ENCODE results near the gene FBXO11. TPM values are rescaled to one million over a fixed set of nuclear protein-coding genes. Genes with fewer than 3 reads are reported as not detected.
A peak's percentile ranks its signal among the peaks of the same experiment; 100 is the strongest.

Gene FBXO11
- total RNA-seq, 2 donors from 2014 or later, result 71.9 to 84.5 TPM

DNA sequence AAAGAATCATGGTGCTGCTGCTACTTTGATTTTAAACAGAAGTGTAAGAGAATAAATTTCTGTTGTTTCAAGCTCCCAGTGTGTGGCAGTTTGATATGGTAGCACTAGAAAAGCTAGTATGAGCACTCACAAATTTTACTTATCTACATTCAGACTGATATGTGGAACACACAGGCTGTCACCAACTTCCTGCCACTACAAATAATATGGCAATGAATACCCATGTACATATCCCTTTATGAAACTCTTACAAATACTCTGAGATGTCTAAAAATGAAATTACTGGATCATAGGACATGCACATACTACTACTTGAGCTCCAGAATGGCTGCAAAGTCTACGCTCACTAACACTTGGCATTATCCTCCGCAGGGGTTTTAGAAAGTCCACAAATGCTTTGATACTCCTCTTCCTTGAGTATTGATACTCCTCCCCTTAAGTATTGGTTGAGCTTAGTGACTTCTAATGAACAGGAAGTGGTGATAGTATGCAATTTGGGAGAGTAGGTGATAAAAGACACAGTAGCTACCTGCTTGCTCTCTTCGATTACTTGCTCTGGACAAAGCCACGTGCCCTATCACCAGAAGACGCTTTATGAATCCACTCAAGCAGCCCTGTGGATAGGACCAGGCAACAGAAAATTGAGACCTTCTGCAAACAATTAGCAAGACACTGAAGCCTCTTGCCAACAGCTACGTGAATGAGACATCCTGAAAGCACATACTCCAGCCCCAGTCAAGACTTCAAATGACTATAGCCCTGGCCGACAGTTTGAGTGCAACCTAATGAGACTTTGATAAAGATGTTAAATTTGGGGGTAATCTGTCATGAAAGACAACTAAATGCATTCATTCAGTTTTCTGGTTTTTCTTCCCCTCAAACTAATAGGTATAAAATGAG, 35.4 kb downstream of the FBXO11 start:
- H3K27me3 Mint-ChIP-seq (ENCODE audit: insufficient read depth), result no peaks in the 10 kb centered on the region
- Histone ChIP-seq H3K27ac (ENCODE audit: low read depth, low read length) (no peak overlapping the region), H3K4me3 (ENCODE audit: low read length) (no peak overlapping the region), H3K9ac (ENCODE audit: extremely low read depth, low read length, poor library complexity, severe bottlenecking) (no peak overlapping the region), H3K9me3 (ENCODE audit: control insufficient read depth, low read length) (no peaks in the 10 kb centered on the region), H3K27me3 (ENCODE audit: control insufficient read depth, insufficient read depth, low read length, poor library complexity, severe bottlenecking) (no peaks in the 10 kb centered on the region), H3K36me3 (ENCODE audit: control insufficient read depth, insufficient read depth, low read length) (peaks cover 35% of the 10 kb centered on the region), H3K4me1 (ENCODE audit: control insufficient read depth, insufficient read depth, low read length) (peaks cover 4% of the 10 kb centered on the region)
- H3K27ac Mint-ChIP-seq, result peak overlapping the region; percentile 10
- H3K9me3 Mint-ChIP-seq, result no peaks in the 10 kb centered on the region
- H3K36me3 Mint-ChIP-seq (ENCODE audit: low read depth), result peaks cover 6% of the 10 kb centered on the region
- no peak overlapping the region for H3K4me3 Mint-ChIP-seq
- TF ChIP-seq CTCF (conservative IDR thresholded peaks at IDR 0.05), result no peak
- DNase-seq, result no peak
- H3K4me1 Mint-ChIP-seq, result peaks cover 31% of the 10 kb centered on the region
- WGBS, 2 experiments (ENCODE audit: insufficient coverage in 1 of 2, insufficient read length in 1 of 2), result 91 to 93% methylated on average over 6 to 7 of the region's 7 CpGs

DNA sequence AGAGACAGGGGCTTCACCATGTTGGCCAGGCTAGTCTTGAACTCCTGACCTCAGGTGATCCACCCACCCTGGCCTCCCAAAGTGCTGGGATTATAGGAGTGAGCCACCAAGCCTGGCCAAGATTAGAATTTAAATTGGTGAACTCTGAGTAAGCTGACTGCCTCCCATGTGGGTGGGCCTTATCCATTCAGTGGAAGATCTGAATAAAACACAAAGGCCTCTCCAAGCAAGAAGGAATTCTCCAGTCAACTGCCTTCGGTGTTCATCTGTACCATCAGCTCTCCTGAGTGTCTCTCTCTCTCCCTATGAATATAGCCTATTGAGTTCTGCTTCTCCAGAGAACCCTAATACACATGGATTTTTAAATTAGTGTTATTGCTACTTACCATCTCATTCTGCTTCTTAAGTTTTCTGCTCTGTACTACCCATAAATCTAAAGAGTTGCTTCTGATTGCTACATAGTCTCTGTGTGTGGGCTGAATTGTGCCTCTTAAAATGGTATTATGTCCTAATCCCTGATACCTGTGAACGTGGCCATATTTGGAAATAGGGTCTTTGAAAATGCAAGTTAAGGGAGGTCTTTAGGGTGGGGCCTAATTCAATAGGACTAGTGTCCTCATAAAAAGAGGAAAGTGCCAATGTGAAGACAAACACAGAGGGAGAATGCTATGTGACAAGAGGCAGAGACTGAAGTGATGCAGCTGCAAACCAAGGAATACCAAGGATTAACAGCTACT, 36.3 kb downstream of the FBXO11 start:
- Histone ChIP-seq H3K9ac (ENCODE audit: extremely low read depth, low read length, poor library complexity, severe bottlenecking) (no peak overlapping the region), H3K36me3 (ENCODE audit: control insufficient read depth, insufficient read depth, low read length) (peaks cover 42% of the 10 kb centered on the region), H3K4me3 (ENCODE audit: low read length) (no peak overlapping the region), H3K27me3 (ENCODE audit: control insufficient read depth, insufficient read depth, low read length, poor library complexity, severe bottlenecking) (no peaks in the 10 kb centered on the region), H3K4me1 (ENCODE audit: control insufficient read depth, insufficient read depth, low read length) (peaks cover 4% of the 10 kb centered on the region), H3K9me3 (ENCODE audit: control insufficient read depth, low read length) (no peaks in the 10 kb centered on the region), H3K27ac (ENCODE audit: low read depth, low read length) (no peak overlapping the region)
- TF ChIP-seq CTCF (conservative IDR thresholded peaks at IDR 0.05), result no peak
- Mint-ChIP-seq H3K4me3 (no peak overlapping the region), H3K4me1 (peaks cover 35% of the 10 kb centered on the region), H3K27me3 (ENCODE audit: insufficient read depth) (no peaks in the 10 kb centered on the region), H3K9me3 (no peaks in the 10 kb centered on the region), H3K36me3 (ENCODE audit: low read depth) (peaks cover 6% of the 10 kb centered on the region), H3K27ac (no peak overlapping the region)
- WGBS, 2 experiments (ENCODE audit: insufficient coverage in 1 of 2, insufficient read length in 1 of 2), result 68 to 79% methylated on average over 2 of the region's 2 CpGs
- DNase-seq, result no peak

DNA sequence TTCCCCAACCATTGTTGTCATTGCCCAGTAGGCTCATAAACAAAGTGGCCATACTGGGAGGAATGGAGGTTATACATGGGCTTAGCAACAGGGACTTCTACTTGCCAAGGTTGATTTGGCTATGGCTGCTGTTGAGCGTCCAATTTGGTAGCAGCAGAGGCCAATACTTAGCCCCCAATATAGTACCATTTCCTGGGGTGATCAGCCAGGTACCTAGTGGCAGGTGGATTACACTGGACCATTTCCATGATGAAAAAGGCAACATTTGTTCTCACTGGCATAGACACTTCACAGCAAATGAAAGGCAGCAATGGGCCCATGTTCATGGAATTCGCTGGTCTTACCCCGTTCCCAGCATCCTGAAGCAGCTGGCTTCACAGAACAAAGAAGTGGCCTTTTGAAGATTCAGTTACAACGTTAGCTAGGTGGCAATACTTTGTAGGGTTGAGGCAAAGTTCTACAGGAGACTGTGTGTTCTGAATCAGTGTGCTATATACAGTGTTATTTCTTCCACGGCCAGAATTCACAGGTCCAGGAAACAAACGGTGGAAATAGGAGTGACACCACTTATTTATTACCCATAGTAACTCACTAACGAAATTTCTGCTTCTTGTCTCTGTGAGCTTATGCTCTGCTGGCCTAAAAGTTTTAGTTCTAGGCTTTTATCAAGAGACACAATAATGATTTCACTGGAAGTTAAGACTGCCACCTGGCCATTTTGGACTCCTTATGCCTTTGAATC, 37.5 kb downstream of the FBXO11 start:
- peaks cover 4% of the 10 kb centered on the region for H3K36me3 Mint-ChIP-seq (ENCODE audit: low read depth)
- H3K4me3 Mint-ChIP-seq, result no peak overlapping the region
- H3K27ac Mint-ChIP-seq, result no peak overlapping the region

More for the DNA sequence above, 37.5 kb downstream of the FBXO11 start:
- Mint-ChIP-seq H3K9me3 (no peaks in the 10 kb centered on the region), H3K4me1 (peaks cover 35% of the 10 kb centered on the region), H3K27me3 (ENCODE audit: insufficient read depth) (no peaks in the 10 kb centered on the region)
- 89 to 93% methylated on average over 5 to 7 of the region's 7 CpGs for WGBS, 2 experiments (ENCODE audit: insufficient coverage in 1 of 2, insufficient read length in 1 of 2)
- Histone ChIP-seq H3K27me3 (ENCODE audit: control insufficient read depth, insufficient read depth, low read length, poor library complexity, severe bottlenecking) (no peaks in the 10 kb centered on the region), H3K9me3 (ENCODE audit: control insufficient read depth, low read length) (no peaks in the 10 kb centered on the region), H3K4me3 (ENCODE audit: low read length) (no peak overlapping the region), H3K4me1 (ENCODE audit: control insufficient read depth, insufficient read depth, low read length) (peaks cover 4% of the 10 kb centered on the region), H3K36me3 (ENCODE audit: control insufficient read depth, insufficient read depth, low read length) (peaks cover 46% of the 10 kb centered on the region), H3K27ac (ENCODE audit: low read depth, low read length) (no peak overlapping the region), H3K9ac (ENCODE audit: extremely low read depth, low read length, poor library complexity, severe bottlenecking) (no peak overlapping the region)
- no peak for DNase-seq
- no peak for TF ChIP-seq CTCF (conservative IDR thresholded peaks at IDR 0.05)

All from endodermal cell (in vitro differentiated cells).